HG03039 (cell line): Measurements from ENCODE around the gene PDLIM4.

Experiments
- ATAC-seq: cut with Tn5 transposase; IDR thresholded peaks from one replicate; pipeline ENCODE4 v1.9.1; 2021; ENCODE audit warnings: mild to moderate bottlenecking, moderate library complexity; ENCODE audit not compliant: unreplicated experiment

The PDLIM4 gene

DNA sequence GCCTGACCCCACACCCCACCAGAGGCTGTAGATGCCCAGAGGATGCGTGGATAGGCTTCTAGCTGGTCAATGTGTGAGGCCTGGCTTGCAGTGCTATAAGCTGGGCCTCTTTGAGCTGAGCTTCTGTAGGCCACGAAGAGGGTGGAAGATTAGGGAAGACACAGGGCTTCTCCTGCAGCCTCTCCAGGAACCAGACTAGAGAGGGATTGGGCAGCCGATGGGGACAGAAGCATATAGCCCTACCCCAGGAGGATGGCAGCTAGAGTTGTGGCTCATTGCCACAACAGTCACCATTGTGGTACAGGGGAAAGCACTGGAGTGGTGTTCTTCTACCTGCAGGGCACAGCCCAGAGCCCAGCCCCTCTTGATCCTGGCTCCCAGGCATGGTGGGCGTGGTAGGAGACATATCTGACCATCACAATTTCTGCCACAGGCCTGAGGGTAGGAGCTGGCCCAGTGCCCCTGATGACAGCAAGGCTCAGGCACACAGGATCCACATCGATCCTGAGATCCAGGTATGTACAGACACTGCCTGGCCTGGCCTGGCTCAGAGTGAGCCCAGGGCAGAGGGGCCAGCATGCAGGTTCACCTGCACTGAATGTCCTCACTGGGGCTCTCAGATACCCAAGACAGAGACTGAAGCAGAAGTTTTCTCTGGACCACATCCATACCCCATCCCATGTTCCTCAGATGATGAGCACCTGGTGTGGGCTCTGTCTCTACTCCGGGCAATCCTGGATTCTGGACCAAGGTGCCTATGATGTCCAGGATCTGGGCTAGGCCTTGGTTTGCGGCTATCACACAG, 8.7 kb downstream of the PDLIM4 start:
- no peak for ATAC-seq

DNA sequence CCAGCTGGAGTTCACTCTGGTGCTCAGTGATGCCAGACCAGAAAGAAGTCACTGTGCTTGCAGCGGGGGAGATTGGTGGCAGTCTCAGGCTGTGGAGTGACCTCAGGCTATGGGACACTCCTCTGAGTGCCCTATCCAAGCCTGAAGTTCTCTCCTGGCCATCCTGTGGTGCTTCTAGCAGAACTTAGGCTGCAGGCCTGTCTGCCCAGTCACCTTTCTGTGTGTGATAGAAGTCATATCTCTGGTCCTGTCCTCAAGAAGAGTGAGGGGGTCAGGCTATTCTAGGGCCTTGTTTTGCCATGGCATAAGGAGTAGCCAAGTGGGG, 9.3 kb downstream of the PDLIM4 start:
- ATAC-seq = no peak

- ATAC-seq = no peak
These were observed 9.8 kb downstream of the PDLIM4 start for GRCh38 chr5:132267166-132267739.

GRCh38 chr5:132267931-132268768, 10.7 kb downstream of the PDLIM4 start:
- ATAC-seq = peak; percentile 4

DNA sequence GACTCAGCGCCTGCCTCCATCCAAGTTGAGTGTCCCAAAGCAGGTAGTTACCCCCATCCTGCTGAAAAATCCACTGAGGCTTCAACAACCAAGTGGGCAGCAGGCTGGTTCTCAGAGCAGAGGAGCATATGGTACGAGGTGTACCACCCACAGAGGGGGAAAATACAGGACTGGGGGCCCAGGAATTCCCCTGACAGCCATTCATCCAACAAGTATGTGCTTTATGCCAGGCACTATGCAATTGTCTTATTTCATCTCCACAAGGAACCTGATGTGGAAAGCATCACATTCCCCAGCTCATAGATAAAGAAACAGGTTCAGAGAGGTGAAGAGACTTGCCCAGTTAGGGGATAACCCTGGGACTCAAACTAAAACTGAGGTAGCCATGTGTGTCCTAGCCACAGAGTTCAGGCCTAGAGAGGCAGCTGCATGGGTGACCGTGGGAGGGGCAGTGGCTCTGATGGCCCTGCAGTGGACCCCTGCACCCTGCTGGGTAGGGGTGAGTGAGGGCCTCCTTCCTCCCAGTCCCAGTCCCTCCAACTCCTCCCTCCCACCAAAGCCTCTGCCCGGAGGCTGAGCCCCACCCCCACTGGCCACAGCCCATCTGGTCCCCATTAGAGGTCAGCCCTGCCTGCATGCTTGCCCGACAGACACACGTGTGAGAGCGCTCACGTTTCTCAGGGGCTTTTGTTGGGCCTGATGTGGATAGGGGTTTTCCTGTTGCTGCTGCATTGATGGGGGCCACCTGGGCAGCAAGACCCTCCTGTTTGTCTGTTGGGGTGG, 11.5 kb downstream of the PDLIM4 start:
- ATAC-seq = peak; percentile 63

DNA sequence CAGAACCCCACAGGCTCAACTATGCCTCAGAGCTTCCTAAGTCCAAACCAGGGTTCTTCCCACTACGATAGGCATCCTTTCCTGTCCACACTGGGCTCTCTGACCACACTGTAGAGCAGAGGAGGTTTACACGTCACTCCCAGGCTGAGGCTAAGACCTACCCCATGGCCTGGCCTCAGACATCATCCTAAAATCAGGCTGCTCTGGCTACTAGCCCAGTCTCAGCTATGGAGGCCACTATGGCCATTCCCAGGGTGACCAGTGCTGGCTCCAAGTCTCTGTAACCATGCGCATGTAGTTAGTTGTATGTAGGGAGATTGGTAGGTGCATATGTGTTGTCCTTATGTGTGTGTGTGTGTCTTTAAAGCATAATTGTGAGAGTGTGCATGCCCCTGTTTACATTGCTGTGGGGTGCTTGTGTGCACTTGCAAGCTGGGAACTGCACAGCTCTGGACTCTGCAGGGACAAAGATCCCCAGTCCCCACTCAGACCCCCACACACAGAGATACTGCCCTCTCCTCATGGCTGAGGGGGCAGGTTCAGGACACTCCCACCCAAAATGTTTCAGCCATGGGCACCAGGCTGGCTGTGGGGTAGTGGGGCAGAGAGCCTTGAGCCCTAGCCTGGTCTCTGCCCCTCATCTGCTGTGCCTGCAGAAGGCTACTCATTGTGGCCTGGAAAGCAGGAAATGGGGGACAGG, 12.3 kb downstream of the PDLIM4 start:
- ATAC-seq = no peak

DNA sequence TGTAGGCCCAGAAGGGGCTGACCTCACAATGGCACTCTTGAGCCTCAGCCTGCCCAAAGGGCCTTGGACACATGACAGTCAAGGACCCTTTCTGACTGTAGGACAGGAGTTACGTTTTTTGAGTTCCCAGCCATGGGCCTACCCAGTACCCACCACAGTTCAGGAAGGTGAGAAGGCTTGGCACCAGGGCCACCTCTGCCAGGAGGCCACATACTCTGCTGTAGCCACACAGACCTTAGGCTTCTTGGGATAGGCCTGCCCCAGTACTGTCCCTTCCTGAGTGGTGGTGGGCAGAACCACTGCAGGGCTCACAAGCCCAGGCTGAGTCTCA, 12.8 kb downstream of the PDLIM4 start:
- no peak for ATAC-seq

GRCh38 chr5:132270706-132271105, 13.2 kb downstream of the PDLIM4 start:
- ATAC-seq = no peak

DNA sequence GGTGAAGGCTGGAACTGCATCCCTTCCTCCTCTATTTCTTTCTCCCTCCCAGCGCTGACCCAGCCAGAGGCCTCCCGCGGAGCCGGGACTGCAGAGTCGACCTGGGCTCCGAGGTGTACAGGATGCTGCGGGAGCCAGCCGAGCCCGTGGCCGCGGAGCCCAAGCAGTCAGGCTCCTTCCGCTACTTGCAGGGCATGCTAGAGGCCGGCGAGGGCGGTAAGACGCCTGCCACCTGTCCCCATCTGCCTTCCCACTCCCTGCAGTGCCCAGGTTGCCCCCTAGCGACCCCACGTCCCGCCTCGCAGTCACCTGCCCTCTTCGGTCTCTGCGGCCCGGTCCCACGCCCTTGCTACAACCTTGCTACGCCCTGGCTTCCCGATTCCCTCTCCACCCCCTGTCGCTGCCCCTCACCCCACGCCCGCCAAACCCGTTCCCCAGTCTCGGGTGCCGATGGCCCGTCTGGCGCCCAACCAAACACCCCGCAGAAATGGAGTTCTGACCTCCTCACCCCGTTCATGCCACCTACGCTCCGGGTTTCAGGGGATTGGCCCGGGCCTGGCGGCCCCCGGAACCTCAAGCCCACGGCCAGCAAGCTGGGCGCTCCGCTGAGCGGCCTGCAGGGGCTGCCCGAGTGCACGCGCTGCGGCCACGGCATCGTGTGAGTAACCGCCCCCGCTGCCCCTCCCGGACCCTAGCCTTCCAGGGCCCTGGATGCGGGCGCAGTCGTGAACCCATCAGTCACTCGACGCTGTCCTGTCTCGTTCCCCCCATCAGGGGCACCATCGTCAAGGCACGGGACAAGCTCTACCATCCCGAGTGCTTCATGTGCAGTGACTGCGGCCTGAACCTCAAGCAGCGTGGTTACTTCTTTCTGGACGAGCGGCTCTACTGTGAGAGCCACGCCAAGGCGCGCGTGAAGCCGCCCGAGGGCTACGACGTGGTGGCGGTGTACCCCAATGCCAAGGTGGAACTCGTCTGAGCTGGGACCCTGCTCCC, 14.1 kb downstream of the PDLIM4 start:
- ATAC-seq = no peak

DNA sequence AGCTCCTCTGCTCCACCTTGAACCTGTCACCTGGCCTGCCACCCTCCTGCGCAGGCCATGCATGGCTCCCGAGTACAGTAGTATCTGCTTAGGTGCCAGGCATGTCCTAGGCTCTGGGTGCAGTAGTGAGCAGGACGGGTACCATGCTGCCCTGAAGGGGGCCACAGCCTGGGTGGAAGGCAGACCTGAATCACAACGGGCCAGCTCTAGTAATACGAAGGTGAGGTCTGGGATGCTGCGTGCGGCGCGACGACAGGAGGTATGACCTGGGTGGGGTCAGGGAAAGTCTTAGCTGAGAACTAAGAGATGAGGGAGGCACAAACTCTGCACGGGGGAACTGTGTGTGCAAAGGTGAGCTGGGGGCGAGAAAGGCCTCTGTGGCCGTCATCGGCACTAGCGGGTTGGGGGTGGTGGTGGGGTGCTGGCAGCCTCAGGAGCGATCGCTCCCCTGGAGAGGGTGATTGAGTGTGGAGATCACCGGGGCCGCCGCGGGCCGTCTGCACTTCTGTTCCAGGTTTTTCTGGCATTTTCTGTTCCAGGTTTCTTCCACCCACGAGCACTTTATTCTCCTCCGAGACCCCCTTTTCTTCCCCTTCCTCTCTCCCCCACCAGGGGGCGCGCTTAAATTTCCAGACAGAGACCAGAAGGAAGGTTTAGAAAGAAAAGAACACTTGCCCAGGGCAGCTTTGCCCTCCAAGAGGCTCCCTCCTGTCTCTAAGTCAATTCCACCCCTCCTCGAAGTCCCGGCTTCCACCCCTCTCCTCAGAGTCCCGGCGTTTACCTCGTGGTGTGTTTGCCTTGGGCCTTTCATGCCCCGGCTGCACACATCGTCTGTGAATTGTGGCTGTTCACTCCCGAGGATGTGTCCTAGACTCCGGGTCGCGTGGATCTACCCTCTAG, 15.1 kb downstream of the PDLIM4 start:
- no peak for ATAC-seq

DNA sequence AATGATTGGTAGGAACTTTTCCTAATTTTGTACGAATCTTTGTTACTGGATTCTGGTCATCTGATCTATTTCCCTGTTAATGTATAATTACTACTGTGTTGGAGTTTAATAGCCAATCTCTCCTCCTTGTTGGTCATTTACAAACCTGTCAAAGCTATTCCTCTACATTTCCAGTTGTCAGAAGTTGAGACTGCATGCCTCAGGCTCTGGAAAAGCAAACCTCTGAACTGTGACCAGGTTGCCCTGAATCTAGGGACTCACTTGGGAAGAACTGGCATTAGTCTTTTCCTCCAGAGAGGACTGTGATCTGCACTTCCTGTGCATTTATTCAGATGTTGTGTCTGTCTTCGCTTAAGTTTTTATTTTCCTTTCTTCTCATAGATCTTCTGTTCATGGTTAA, 16.1 kb downstream of the PDLIM4 start:
- ATAC-seq = no peak

DNA sequence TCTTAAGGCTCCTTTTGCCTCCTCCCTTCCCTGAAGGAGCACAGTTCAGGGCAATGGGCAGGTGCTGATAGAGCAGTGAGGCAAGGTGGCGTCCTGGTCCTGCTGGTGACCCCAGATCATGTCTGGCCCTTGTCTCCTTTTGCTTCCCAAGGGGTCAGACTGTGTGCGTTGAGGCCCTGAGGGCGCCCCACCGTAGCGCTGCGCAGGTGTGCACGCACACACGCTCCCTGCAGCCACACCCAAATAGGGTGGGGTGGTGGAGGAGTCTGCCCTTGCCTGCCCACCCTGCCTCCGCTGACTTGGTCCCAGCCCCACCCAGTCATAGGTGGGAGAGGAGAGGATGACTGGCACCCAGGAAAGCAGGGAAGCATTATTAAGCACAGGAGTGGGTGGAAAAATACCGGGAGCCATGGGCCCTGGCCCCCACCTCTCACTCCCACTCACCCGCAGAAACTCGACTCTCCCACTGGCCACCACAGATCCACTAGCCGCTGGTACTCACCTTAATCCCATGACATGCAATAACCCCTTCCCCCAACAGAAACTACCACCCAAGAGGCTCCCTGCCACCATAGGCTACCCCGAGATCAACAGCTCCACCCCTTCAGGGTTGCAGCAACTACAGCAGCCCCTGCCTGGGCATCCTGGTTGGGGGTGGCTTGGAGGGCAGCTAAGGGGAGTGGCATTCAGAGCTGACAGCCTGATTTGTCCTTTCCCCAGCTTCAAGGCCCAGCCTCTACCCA, 16.7 kb downstream of the PDLIM4 start:
- no peak for ATAC-seq

DNA sequence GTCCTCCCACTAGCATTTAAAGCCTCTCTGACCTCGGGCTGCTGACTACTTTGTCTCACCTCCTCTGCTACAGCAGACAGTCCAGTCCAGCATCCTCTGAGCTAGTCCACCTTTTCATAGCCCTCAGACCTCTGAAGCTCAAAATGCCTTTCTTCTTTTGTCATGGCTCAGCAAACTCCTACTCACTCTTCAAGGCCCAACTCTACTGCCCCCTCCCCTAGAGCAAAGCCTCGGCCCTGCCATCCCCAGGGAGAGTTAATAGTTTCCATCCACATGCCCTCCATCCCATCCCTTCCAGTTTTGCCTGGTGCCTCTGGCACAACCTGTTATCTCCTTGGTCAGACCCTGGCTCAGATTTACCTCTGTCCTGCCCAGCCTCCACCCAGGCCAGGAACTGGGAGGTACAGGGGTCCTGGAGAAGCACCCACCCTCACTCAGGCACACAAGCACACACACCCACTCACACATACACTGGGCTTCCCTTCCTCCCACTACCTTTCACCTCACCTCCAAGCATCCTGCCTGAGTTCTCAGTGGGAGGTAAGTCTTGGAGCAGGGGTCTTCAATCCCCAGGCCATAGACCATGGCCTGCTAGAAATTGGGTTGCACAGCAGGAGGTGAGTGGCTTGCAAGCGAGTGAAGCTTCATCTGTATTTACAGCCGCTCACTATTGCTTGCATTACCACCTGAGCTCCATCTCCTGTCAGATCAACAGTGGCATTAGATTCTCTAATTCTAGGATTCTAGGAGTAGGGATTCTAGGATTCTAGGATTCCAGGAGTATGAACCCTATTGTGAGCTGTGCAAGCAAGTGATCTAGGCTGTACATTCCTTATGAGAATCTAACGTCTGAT, 18.1 kb downstream of the PDLIM4 start:
- no peak for ATAC-seq

DNA sequence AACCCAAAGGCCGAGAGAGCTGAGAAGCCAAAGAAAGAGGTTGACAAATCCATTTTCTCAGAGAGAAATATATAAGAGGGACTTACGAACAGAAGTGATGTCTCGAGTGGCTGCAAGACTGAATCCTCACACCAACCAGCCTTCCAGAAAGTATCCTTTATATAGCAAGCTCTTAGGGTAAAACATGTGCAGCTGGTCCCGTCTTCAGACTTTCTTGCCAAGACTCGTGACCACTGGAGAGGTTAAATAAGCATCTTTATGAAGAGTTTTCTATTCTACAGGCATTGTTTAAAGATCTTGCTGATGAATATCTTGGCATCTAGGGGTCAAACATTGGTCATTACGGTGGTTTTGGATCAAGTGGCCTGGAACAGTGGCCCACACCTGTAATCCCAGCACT, 19.8 kb downstream of the PDLIM4 start:
- no peak for ATAC-seq

GRCh38 chr5:132277971-132278853, 20.7 kb downstream of the PDLIM4 start:
- ATAC-seq = no peak

DNA sequence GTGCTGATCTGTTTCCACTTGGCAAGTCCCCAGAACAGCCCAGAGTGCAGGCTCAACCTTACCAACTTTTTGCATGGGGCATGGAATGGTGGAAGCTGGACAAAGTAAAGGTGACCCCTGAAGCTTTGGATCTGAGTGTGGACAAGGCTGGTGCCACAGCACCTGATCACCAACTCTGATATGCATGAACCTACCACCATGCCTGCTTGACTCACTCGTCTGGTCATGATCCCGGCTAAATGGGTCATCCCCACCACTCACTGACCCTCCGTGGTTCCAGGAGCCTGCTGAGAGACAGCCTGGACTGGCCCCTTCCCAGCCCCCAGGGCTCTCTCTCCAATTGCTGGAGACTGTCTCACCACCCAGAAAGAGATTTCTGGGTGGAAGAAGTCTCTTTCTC, 22.3 kb downstream of the PDLIM4 start:
- no peak for ATAC-seq
